HepG2 (cell line): ENCODE results near the gene TRDMT1. TPM values are rescaled to one million over a fixed set of nuclear protein-coding genes. Genes with fewer than 3 reads are reported as not detected.

Source experiments
- ATAC-seq: fragments of 200-7000 bp; cut with Tn5 transposase; 3 replicates; pipeline ENCODE4 v1.9.1; 2020; ENCODE audit warnings: mild to moderate bottlenecking, moderate library complexity
- BruUV-seq: library from RNA; stranded (reverse); fragments of 400-500 nt; replicated peaks from 2 replicates; lab custom pipeline; 2021; lab: Mats Ljungman, UMichigan
- CTCF ChIA-PET: fragments of 300-600 bp; formaldehyde crosslinking; extraction: SDS; loops from one replicate; lab custom pipeline; 2021; ENCODE audit warnings: low total read pairs, inconsistent platforms, low intra/inter-chr PET ratio; lab: Yijun Ruan, JAX
- POLR2A ChIA-PET: fragments of 350-600 bp; sonication (Branson Sonifier 250); formaldehyde crosslinking; loops from one replicate; lab custom pipeline; 2020; ENCODE audit warnings: antibody characterized with exemption, inconsistent platforms; lab: Yijun Ruan, JAX
- DNase-seq: peaks from one replicate; pipeline ENCODE4 v3.0.0-alpha.2; 2015; ENCODE audit warnings: low spot score
- FAIRE-seq: peaks from 3 replicates; lab custom pipeline; 2011; peaks lifted over from hg19 to GRCh38; lab: Jason Lieb, UNC
- H2AFZ ChIP-seq: one replicate; pipeline ENCODE4 v1.6.1; 2011; ENCODE audit warnings: low read length, inconsistent platforms
- H3K27ac ChIP-seq: fragments of 300-600 bp; 3 replicates; pipeline ENCODE4 v1.8.0; 2011; ENCODE audit warnings: mixed run types, mild to moderate bottlenecking, mixed read lengths, low read length, inconsistent platforms; ENCODE audit not compliant: insufficient read depth; ENCODE audit errors: extremely low read length
- H3K27me3 ChIP-seq, 2 experiments: fragments of 200-600 bp in 1 of 2; 2 replicates in 1 of 2; 3 replicates in 1 of 2; pipeline versions ENCODE4 v1.6.0 to v1.8.0; 2011; ENCODE audit warnings: low read length in 2 of 2, mild to moderate bottlenecking in 2 of 2, moderate library complexity in 2 of 2, inconsistent platforms in 1 of 2; ENCODE audit not compliant: insufficient read depth in 2 of 2, control insufficient read depth in 1 of 2
- H3K36me3 ChIP-seq, 2 experiments: fragments of 200-600 bp in 1 of 2; replicated peaks in 1 of 2; 2 replicates in 1 of 2; 3 replicates in 1 of 2; pipeline versions ENCODE4 v1.5.1 to v1.8.0; 2011; ENCODE audit warnings: low read length in 2 of 2, inconsistent platforms in 1 of 2; ENCODE audit not compliant: insufficient read depth in 2 of 2, control insufficient read depth in 1 of 2
- H3K4me1 ChIP-seq: 2 replicates; pipeline ENCODE4 v1.5.1; 2012; ENCODE audit warnings: low read length, inconsistent platforms; ENCODE audit not compliant: insufficient read depth
- H3K4me2 ChIP-seq: 2 replicates; pipeline ENCODE4 v1.6.0; 2011; ENCODE audit warnings: low read depth, low read length, inconsistent platforms
- H3K4me3 ChIP-seq, 3 experiments: fragments of 200-600 bp in 1 of 3; sonication (generic), shearing (Covaris generic) in 1 of 3; replicated peaks in 1 of 3; 2 replicates each; pipeline ENCODE4 v1.5.1; 2011 to 2016; ENCODE audit warnings: low read length in 3 of 3, inconsistent platforms in 2 of 3, low read depth in 2 of 3, mild to moderate bottlenecking in 2 of 3, control low read depth in 1 of 3, mixed read lengths in 1 of 3; ENCODE audit not compliant: insufficient read depth in 1 of 3
- H3K79me2 ChIP-seq: one replicate; pipeline ENCODE4 v1.6.1; 2011; ENCODE audit warnings: low read length, inconsistent platforms; ENCODE audit not compliant: insufficient read depth
- H3K9ac ChIP-seq: 2 replicates; pipeline ENCODE4 v1.6.0; 2011; ENCODE audit warnings: mild to moderate bottlenecking, low read depth, low read length, inconsistent platforms; ENCODE audit not compliant: insufficient read depth
- H3K9me3 ChIP-seq: 2 replicates; pipeline ENCODE4 v1.5.1; 2012; ENCODE audit warnings: mild to moderate bottlenecking, low read length
- H4K20me1 ChIP-seq: 2 replicates; pipeline ENCODE4 v1.6.0; 2011; ENCODE audit warnings: inconsistent platforms, mild to moderate bottlenecking, low read length, moderate library complexity; ENCODE audit not compliant: insufficient read depth
- AGO2 ChIP-seq: fragments of 200-400 bp; formaldehyde crosslinking; optimal IDR thresholded peaks from 2 replicates; pipeline ENCODE3; 2017; ENCODE audit warnings: mild to moderate bottlenecking, low read depth, low read length, moderate library complexity
- ATF2 ChIP-seq: sonication (generic); formaldehyde crosslinking; IDR thresholded peaks from 2 replicates; pipeline ENCODE4 v1.4.0; 2020; ENCODE audit warnings: missing genetic modification reagents
- CREB1 ChIP-seq, 2 experiments: fragments of 450-650 bp in 1 of 2; IDR thresholded peaks; 2 replicates each; pipeline ENCODE4 v1.6.1; 2016 to 2017; ENCODE audit warnings: control low read depth in 1 of 2, mild to moderate bottlenecking in 1 of 2, missing compliant biosample characterization in 1 of 2, missing genetic modification characterization in 1 of 2
- CREM ChIP-seq, 2 experiments: sonication (generic) in 1 of 2; formaldehyde crosslinking in 1 of 2; IDR thresholded peaks; 2 replicates each; pipeline versions ENCODE4 v1.4.0 to v1.6.1; 2016 to 2020; ENCODE audit warnings: antibody characterized with exemption in 1 of 2, mild to moderate bottlenecking in 1 of 2, missing genetic modification reagents in 1 of 2
- MAF1 ChIP-seq: sonication (generic); formaldehyde crosslinking; IDR thresholded peaks from 2 replicates; pipeline ENCODE4 v1.5.0; 2020; ENCODE audit warnings: missing genetic modification reagents, borderline replicate concordance
- MTA1 ChIP-seq: sonication (generic); formaldehyde crosslinking; IDR thresholded peaks from 2 replicates; pipeline ENCODE4 v1.4.0; 2020; ENCODE audit warnings: missing genetic modification reagents, mild to moderate bottlenecking, borderline replicate concordance
- PAF1 ChIP-seq: IDR thresholded peaks from 2 replicates; pipeline ENCODE4 v1.6.1; 2016; ENCODE audit warnings: missing genetic modification reagents, missing compliant biosample characterization
- PAX8 ChIP-seq: sonication (generic); formaldehyde crosslinking; IDR thresholded peaks from 2 replicates; pipeline ENCODE4 v1.8.0; 2022; ENCODE audit warnings: mild to moderate bottlenecking, missing genetic modification reagents, borderline replicate concordance
- PRPF4 ChIP-seq: fragments of 200-400 bp; formaldehyde crosslinking; IDR thresholded peaks from 2 replicates; pipeline ENCODE4 v1.6.1; 2016; ENCODE audit warnings: low read length, low read depth; ENCODE audit not compliant: poor library complexity, severe bottlenecking
- SMARCE1 ChIP-seq: fragments of 450-650 bp; IDR thresholded peaks from 2 replicates; pipeline ENCODE4 v1.6.1; 2017; ENCODE audit warnings: borderline replicate concordance
- TOPORS ChIP-seq: sonication (generic); formaldehyde crosslinking; IDR thresholded peaks from 2 replicates; pipeline ENCODE4 v1.8.0; 2023; ENCODE audit warnings: mild to moderate bottlenecking, missing genetic modification reagents
- XBP1 ChIP-seq: sonication (generic); formaldehyde crosslinking; IDR thresholded peaks from 2 replicates; pipeline ENCODE4 v1.5.0; 2020; ENCODE audit warnings: missing genetic modification reagents
- ZFP90 ChIP-seq: sonication (generic); formaldehyde crosslinking; IDR thresholded peaks from 2 replicates; pipeline ENCODE4 v1.8.0; 2022; ENCODE audit warnings: missing genetic modification reagents, mild to moderate bottlenecking, inconsistent platforms, borderline replicate concordance
- ZNF543 ChIP-seq: sonication (generic); formaldehyde crosslinking; IDR thresholded peaks from 2 replicates; pipeline ENCODE4 v1.4.0; 2020; ENCODE audit warnings: mild to moderate bottlenecking, missing genetic modification reagents
- ZNF672 ChIP-seq: sonication (generic); formaldehyde crosslinking; IDR thresholded peaks from 2 replicates; pipeline ENCODE4 v1.8.1; 2022; ENCODE audit warnings: missing genetic modification reagents
- ZNF746 ChIP-seq: sonication (generic); formaldehyde crosslinking; IDR thresholded peaks from 2 replicates; pipeline ENCODE4 v1.8.0; 2022; ENCODE audit warnings: mild to moderate bottlenecking, missing genetic modification reagents
- ZNF775 ChIP-seq: sonication (generic); formaldehyde crosslinking; IDR thresholded peaks from 2 replicates; pipeline ENCODE4 v1.4.0; 2020; ENCODE audit warnings: missing genetic modification reagents, mild to moderate bottlenecking, moderate library complexity, borderline replicate concordance
- ZSCAN9 ChIP-seq: IDR thresholded peaks from 2 replicates; pipeline ENCODE4 v1.6.1; 2016; ENCODE audit warnings: borderline replicate concordance
- WGBS: methylation state at CpG from one replicate; pipeline ENCODE4 v1.1.6; 2017; ENCODE audit warnings: low lambda C conversion rate; 5-methylcytosine and 5-hydroxymethylcytosine counted together
- in situ Hi-C: cut with HindIII; loops from 2 replicates; pipeline ENCODE4 v1.10.0; 2017; ENCODE audit warnings: low pct_unique_long_range_greater_than_20kb; ENCODE audit not compliant: extremely low pct_ligation_motif_present
- intact Hi-C: fragments of 100-400 bp; cut with micrococcal nuclease; formaldehyde crosslinking; loops from one replicate; pipeline ENCODE4 v1.10.0; 2022; ENCODE audit not compliant: unreplicated experiment
- polyA plus RNA-seq, 8 experiments: library from polyadenylated mRNA; depleted of rRNA in 3 of 8; stranded (reverse) in 7 of 8; unstranded in 1 of 8; fragments of >200 nt; fragmentation: Illumina TruSeq in 4 of 8; extraction: Trizol in 4 of 8; gene quantifications; 2 replicates each; pipeline versions ENCODE4 v1.2.1 to v1.2.3, GENCODE V29; 2011 to 2016; ENCODE audit warnings: low read depth in 4 of 8, missing spikeins in 1 of 8, mixed read lengths in 1 of 8; ENCODE audit not compliant: insufficient read depth in 1 of 8
- total RNA-seq, 5 experiments: library from RNA; depleted of rRNA; stranded (reverse); fragments of >200 nt; fragmentation: Illumina TruSeq; extraction: Trizol; gene quantifications; 2 replicates each; pipeline ENCODE4 v1.2.3, GENCODE V29; 2016; ENCODE audit warnings: low read depth in 1 of 5
- TF ChIP-seq, protein P1 (sequence below): conservative IDR thresholded peaks from 2 replicates; pipeline ENCODE4 v1.6.1; 2018; ENCODE audit warnings: missing genetic modification reagents
- TF ChIP-seq, protein P2 (sequence below): sonication (generic); formaldehyde crosslinking; IDR thresholded peaks from 2 replicates; pipeline ENCODE4 v1.5.0; 2020; ENCODE audit warnings: mild to moderate bottlenecking, missing genetic modification reagents

TRDMT1 gene
- total and polyA plus RNA-seq, 2 of the 13 experiments (the other 11 are each of a cell fraction or from before 2014, with no cell fraction given), result 2.0 to 3.0 TPM

DNA sequence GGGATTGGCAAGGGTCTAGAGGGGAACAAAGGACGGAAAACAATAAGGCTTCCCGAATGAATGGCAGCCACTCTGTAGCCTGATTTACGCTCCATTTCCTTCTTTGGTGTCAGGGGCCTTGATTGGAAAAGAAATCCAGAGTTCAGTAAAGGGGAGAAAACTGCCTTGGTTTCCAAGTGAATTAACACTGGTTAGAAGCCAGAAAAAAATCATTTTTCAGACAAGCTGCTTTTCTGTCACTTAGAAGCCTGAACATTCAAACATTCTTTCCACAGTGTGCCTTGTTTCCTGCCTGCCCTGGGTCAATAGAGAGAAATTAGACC is 283 bp upstream of the TRDMT1 start:
- H2AFZ ChIP-seq, result peak overlapping the region; percentile 98
- DNase-seq (no peak), FAIRE-seq (no peak), ATAC-seq (no peak)
- H3K4me3 ChIP-seq, result peak overlapping the region; percentile 78 to 81 (median 81); a peak in 5 of 6 replicates
- ChIA-PET CTCF (no interaction called here), POLR2A (interaction anchor here (1.7 kb wide), 1 partner anchor 384 kb away, joined by 8 read pairs; the partner anchor contains the start of gene RSU1)
- peak overlapping the region; percentile 66 for H3K27ac ChIP-seq
- H3K79me2 ChIP-seq, result no peaks in the 10 kb centered on the region
- H4K20me1 ChIP-seq, result no peaks in the 10 kb centered on the region
- H3K4me1 ChIP-seq, result peaks cover 32% of the 10 kb centered on the region
- no peaks in the 10 kb centered on the region; a peak in 1 of 5 replicates for H3K27me3 ChIP-seq
- peak overlapping the region; percentile 83 for H3K4me2 ChIP-seq
- H3K9ac ChIP-seq, result peak overlapping the region; percentile 75
- BruUV-seq, result TSS peak; percentile 62
- intact Hi-C loops, result loop anchor here (1.0 kb wide), 1 partner anchor 30 kb away; no protein-coding TSS in a partner anchor
- H3K9me3 ChIP-seq, result no peaks in the 10 kb centered on the region
- WGBS, result 0% methylated on average over 3 of the region's 3 CpGs
- no peaks in the 10 kb centered on the region for H3K36me3 ChIP-seq
- in situ Hi-C loops, result no loop called here
- TF ChIP-seq PRPF4 (no peak), AGO2 (no peak), SMARCE1 (no peak), ZNF543 (CRISPR knock-in tag) (0 out of 2 replicates have a peak, but pooled peaks have one; percentile 13), MTA1 (CRISPR knock-in tag) (no peak), ZFP90 (CRISPR knock-in tag) (no peak), CREB1 (IDR thresholded peaks at IDR 0.05) (no peak), CREB1 (CRISPR knock-in tag; IDR thresholded peaks at IDR 0.05) (0 out of 2 replicates have a peak, but pooled peaks have one; percentile 7), ZNF672 (CRISPR knock-in tag) (no peak), ZSCAN9 (no peak), PAX8 (no peak), ATF2 (CRISPR knock-in tag) (no peak), ZNF746 (no peak), CREM (IDR thresholded peaks at IDR 0.05) (0 out of 2 replicates have a peak, but pooled peaks have one; percentile 19), CREM (CRISPR knock-in tag; IDR thresholded peaks at IDR 0.05) (no peak), MAF1 (CRISPR knock-in tag) (0 out of 2 replicates have a peak, but pooled peaks have one; percentile 1), PAF1 (CRISPR knock-in tag) (no peak), TOPORS (CRISPR knock-in tag) (peak; percentile 5; the same call in 1 of the 2 replicates), ZNF775 (CRISPR knock-in tag) (no peak), XBP1 (CRISPR knock-in tag) (no peak)
- TF ChIP-seq, protein P1, sequence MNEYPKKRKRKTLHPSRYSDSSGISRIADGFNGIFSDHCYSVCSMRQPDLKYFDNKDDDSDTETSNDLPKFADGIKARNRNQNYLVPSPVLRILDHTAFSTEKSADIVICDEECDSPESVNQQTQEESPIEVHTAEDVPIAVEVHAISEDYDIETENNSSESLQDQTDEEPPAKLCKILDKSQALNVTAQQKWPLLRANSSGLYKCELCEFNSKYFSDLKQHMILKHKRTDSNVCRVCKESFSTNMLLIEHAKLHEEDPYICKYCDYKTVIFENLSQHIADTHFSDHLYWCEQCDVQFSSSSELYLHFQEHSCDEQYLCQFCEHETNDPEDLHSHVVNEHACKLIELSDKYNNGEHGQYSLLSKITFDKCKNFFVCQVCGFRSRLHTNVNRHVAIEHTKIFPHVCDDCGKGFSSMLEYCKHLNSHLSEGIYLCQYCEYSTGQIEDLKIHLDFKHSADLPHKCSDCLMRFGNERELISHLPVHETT (CRISPR knock-in tag), result peak; percentile 0; the same call in 1 of the 2 replicates
- TF ChIP-seq, protein P2, sequence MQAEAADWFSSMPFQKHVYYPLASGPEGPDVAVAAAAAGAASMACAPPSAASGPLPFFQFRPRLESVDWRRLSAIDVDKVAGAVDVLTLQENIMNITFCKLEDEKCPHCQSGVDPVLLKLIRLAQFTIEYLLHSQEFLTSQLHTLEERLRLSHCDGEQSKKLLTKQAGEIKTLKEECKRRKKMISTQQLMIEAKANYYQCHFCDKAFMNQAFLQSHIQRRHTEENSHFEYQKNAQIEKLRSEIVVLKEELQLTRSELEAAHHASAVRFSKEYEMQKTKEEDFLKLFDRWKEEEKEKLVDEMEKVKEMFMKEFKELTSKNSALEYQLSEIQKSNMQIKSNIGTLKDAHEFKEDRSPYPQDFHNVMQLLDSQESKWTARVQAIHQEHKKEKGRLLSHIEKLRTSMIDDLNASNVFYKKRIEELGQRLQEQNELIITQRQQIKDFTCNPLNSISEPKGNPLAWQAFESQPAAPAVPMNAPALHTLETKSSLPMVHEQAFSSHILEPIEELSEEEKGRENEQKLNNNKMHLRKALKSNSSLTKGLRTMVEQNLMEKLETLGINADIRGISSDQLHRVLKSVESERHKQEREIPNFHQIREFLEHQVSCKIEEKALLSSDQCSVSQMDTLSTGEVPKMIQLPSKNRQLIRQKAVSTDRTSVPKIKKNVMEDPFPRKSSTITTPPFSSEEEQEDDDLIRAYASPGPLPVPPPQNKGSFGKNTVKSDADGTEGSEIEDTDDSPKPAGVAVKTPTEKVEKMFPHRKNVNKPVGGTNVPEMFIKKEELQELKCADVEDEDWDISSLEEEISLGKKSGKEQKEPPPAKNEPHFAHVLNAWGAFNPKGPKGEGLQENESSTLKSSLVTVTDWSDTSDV (CRISPR knock-in tag), result no peak; the same call in 1 of the 2 replicates
